T-helper 2 cell treated with Interferon-gamma antibody and Interleukin-4, amounts not matched to agents 5 μg/mL and 100 μg/mL, for 36 hours (primary cell): ENCODE results near the gene TRIM14.
"Not testable (repeated sequence)": the region's sequence is repeated elsewhere in the genome, so short reads cannot be mapped to it uniquely, and the experiment has no call there.

Source experiments
- DNase-seq: peaks from one replicate; pipeline ENCODE4 v3.0.0; 2021; ENCODE audit warnings: low spot score
- H3K27ac Mint-ChIP-seq: one replicate; pipeline ENCODE4 v1.8.0; 2021; ENCODE audit warnings: mild to moderate bottlenecking, mixed read lengths
- H3K27me3 Mint-ChIP-seq: one replicate; pipeline ENCODE4 v1.8.0; 2021; ENCODE audit warnings: low read depth, mixed read lengths
- H3K36me3 Mint-ChIP-seq: one replicate; pipeline ENCODE4 v1.8.0; 2021; ENCODE audit warnings: low read depth, mixed read lengths
- H3K4me1 Mint-ChIP-seq: one replicate; pipeline ENCODE4 v1.8.0; 2021; ENCODE audit warnings: low read depth, mixed read lengths
- H3K4me3 Mint-ChIP-seq: one replicate; pipeline ENCODE4 v1.8.0; 2022; ENCODE audit warnings: mild to moderate bottlenecking, moderate library complexity, mixed read lengths
- H3K9me3 Mint-ChIP-seq: one replicate; pipeline ENCODE4 v1.8.0; 2021; ENCODE audit warnings: mixed read lengths

TRIM14 gene

DNA sequence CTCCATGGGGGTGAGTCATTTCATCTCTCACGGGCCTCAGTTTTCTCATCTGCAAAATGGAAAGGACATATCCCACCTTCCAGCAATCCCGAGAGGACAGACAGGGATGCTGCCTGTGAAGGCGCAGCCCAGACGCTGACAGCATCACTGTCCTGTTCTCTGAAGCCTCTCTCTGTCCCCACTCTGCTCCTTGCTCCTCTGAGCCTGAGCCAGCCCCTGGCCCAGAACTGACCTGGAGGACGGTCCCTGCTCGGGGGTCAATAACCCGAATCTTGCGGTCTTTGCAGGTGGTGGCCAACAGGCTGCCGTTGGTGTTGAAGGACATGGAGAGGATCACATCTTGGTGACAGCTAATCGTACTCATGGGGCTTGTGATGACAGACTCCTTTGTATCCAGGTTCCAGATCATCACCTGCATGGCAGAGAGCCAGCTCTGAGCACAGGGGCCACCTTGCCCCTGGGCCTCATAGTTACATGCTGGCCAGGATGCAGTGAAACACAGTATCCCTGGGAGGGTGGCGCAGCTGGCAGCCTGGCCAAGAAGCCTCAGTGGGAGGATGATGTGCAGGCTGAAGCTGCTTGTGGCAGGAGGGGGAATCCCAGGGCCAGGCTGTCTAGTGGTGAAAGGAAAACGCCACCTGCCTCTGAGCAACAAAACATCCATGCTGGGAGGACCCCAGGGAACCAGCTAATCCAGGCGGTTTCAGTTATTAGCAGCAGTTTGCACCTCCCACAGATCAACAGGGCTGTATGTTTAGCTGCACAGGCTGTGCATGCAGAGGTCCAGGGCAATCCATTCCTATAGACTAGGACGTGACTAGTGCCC is 14.0 kb upstream of the TRIM14 start:
- H3K27ac Mint-ChIP-seq, result peak overlapping the region; percentile 17
- no peak overlapping the region for H3K4me3 Mint-ChIP-seq
- H3K9me3 Mint-ChIP-seq, result no peaks in the 10 kb centered on the region
- H3K27me3 Mint-ChIP-seq, result no peaks in the 10 kb centered on the region
- no peak for DNase-seq
- no peaks in the 10 kb centered on the region for H3K36me3 Mint-ChIP-seq
- H3K4me1 Mint-ChIP-seq, result peaks cover 7% of the 10 kb centered on the region

DNA sequence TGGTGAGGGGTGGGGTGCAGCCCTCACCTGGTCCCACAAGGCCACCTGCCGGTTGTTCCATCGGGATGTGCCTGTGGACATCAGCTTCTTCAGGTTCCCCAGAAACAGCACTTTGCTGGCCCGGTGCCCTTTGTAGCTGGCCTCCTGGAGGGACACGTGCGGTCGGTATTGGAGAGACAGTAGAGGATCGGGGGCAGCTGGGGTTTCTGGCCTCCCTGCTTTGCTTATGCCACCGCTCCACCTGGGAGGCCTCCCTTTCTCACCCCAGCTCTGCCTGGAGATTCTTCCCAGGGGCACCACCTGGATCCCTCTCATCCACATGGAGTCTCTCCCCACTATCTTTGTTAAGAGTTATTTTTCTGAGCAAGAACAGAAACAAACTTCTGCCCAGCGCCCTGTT is 13.1 kb upstream of the TRIM14 start:
- DNase-seq, result no peak
- Mint-ChIP-seq H3K36me3 (no peaks in the 10 kb centered on the region), H3K27ac (no peak overlapping the region), H3K4me1 (peaks cover 7% of the 10 kb centered on the region), H3K4me3 (no peak overlapping the region), H3K9me3 (no peaks in the 10 kb centered on the region), H3K27me3 (no peaks in the 10 kb centered on the region)

DNA sequence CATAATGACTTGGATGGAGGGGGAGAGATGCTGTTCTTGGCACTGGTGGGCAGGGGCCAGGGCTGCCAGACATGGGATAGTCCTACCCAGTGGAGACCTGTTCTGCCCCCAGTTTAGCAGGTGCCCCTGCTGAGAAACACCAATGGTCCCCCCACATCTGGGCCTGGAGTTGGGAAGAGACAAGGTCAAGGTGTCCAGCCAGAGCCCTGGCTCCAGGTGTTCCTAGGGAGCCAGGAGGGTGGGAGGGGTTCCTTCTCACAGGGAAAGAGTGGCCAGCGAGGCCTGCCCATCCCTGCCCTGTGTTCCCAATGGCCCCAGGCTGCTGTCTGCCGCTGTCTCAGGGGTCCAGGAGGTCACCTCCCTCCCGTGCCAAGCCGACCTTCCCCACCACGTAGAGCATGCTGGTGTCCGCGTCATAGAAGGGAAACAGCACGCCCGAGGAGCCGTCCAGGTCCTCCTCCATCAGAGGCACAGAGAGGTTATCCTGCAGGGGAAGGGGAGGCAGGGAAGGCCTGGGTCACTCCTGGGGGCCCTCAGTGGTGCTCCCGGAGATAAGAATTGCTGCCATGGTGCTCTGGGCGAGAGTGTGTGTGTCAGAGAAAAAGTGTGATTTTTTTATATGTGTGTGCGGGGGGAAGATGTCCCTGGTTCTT is 11.7 kb upstream of the TRIM14 start:
- Mint-ChIP-seq H3K9me3 (no peaks in the 10 kb centered on the region), H3K4me3 (no peak overlapping the region), H3K4me1 (peaks cover 7% of the 10 kb centered on the region), H3K27me3 (no peaks in the 10 kb centered on the region), H3K27ac (no peak overlapping the region), H3K36me3 (no peaks in the 10 kb centered on the region)
- no peak for DNase-seq

DNA sequence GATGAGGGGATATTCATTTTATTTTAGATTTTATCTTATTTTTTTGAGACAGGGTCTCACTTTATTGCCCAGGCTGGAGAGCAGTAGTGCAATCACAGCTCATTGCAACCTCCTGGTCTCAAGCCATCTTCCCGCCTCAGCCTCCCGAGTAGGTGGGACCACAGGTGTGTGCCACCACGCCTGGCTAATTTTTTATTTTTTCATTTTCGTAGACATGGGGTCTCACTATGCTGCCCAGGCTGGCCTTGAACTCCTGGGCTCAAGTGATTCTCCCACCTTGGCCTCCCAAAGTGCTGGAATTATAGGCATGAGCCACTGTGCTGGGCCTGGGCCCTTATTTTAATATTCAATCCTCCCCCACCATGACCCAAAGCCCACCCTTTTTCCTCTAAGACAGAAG is 11.0 kb upstream of the TRIM14 start:
- not testable (repeated sequence) for H3K36me3 Mint-ChIP-seq, H3K27me3 Mint-ChIP-seq, H3K4me1 Mint-ChIP-seq, H3K4me3 Mint-ChIP-seq, H3K9me3 Mint-ChIP-seq, DNase-seq, H3K27ac Mint-ChIP-seq

DNA sequence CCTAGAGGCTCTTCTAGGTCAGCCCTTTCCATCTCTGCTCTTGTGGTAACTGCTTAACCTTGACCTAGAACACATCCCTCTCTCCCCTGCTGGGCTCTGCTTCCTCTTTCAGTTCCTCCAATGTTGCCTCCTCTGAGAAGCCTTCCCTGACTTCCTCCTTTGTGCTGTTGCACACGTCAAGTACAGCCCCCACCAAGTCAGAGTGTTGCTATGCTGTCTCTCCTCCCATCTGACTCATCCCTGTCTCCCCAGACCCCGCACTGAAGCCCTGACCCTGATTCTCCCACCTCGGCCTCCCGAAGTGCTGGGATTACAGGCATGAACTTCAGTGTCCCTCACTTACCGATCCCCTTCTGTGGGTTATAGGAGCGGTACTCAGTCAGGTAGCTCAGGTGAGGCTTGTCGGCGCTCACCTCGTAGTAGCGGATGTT is 10.4 kb upstream of the TRIM14 start:
- H3K27ac Mint-ChIP-seq, result peak overlapping the region; percentile 53
- no peak overlapping the region for H3K4me3 Mint-ChIP-seq
- H3K9me3 Mint-ChIP-seq, result no peaks in the 10 kb centered on the region
- H3K27me3 Mint-ChIP-seq, result no peaks in the 10 kb centered on the region
- H3K36me3 Mint-ChIP-seq, result no peaks in the 10 kb centered on the region
- peaks cover 7% of the 10 kb centered on the region for H3K4me1 Mint-ChIP-seq
- DNase-seq, result no peak

DNA sequence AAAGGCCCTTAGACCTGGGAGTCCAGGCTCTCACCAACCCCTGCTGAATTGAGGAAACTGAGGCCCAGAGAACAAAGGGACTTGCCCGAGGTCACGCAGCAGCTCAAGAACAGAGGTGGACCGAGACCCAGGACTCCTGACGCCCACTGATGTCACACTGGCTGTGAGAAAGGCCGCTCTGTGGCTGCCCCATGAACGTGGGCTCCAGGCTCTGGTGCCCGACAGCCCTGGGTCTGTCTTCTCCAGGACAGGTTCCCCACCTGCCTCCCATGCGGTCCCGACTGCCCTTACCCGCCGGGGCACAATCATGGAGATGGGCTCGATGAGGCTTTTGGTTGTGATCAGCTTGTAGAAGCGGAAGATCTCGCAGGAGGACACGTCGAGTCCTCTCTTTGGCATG is 9.3 kb upstream of the TRIM14 start:
- H3K4me3 Mint-ChIP-seq, result no peak overlapping the region
- no peak overlapping the region for H3K27ac Mint-ChIP-seq
- no peak for DNase-seq
- no peaks in the 10 kb centered on the region for H3K36me3 Mint-ChIP-seq
- H3K9me3 Mint-ChIP-seq, result no peaks in the 10 kb centered on the region
- H3K27me3 Mint-ChIP-seq, result no peaks in the 10 kb centered on the region
- peaks cover 7% of the 10 kb centered on the region for H3K4me1 Mint-ChIP-seq

DNA sequence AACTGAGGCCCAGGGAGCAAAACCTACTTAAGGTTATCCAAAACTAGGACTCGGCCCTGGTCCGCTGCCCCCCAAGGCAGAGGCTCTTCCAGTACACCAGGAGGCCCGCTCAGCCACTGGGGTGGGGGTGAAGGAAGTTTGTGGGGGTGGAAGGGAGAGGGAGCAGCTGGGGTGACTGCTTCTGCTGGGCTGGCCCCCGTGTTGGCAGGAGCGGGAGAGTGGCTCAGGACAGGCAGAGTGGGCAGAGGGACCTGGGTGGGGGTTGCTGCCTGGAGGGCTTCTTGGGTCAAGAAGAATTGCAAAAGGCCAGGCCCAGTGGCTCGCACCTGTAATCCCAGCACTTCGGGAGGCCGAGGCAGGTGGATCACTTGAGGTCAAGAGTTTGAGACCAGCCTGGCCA is 8.2 kb upstream of the TRIM14 start:
- DNase-seq, result no peak
- Mint-ChIP-seq H3K36me3 (no peaks in the 10 kb centered on the region), H3K27me3 (no peaks in the 10 kb centered on the region), H3K4me3 (no peak overlapping the region), H3K27ac (no peak overlapping the region), H3K4me1 (peaks cover 9% of the 10 kb centered on the region), H3K9me3 (no peaks in the 10 kb centered on the region)

DNA sequence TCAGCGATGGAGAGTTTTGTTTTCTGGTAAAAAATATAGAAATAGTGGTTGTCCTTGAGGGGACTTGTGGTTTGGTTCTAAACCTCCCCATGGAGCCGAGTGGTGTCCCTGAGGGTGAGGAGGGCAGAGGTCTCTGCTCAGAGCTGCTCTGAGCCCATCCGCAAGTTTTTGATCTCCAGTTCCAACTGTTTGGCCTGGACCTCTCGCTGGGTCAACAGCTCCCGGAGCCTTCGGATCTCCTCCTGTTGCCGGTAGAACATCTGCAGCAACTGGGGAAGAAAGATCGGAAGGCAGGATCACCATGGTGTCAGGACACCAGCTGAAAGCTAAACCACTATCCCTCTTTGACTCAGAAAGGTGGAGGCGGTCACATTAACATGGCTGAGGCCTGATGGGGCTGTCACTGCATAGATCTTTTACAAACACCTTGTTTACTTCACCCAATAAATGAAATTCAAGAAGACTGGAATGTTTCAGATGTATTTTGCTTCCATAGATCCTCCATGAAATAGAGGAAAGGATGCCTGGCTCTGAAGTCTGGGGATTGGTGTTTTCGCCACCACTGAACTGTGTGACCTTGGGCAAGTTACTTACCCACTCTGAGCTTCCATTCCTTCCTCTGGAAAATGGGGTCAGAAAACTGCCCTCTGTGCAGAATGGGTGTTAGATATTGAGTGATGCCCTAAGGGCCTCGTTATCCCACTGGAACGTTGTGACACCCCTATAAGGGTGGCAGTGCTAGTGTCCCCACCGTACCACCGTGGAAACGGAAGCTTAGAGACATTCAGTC is 5.8 kb upstream of the TRIM14 start:
- no peak overlapping the region for H3K27ac Mint-ChIP-seq
- DNase-seq, result no peak
- H3K4me3 Mint-ChIP-seq, result no peak overlapping the region
- no peaks in the 10 kb centered on the region for H3K9me3 Mint-ChIP-seq
- peaks cover 30% of the 10 kb centered on the region for H3K4me1 Mint-ChIP-seq
- no peaks in the 10 kb centered on the region for H3K36me3 Mint-ChIP-seq
- H3K27me3 Mint-ChIP-seq, result no peaks in the 10 kb centered on the region

DNA sequence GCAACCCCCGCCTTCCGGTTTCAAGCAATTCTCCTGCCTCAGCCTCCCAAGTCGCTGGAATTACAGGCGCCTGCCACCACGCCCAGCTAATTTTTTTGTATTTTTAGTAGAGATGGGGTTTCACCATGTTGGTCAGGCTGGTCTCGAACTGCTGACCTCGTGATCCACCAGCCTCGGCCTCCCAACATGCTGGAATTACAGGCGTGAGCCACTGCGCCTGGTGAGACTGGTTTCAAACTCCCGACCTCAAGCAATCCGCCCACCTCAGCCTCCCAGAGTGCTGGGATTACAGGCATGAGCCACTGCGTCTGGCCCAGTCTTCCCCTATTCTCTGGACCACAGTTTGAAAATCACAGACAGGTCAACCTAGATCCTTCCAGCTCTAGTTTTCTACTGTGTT is 5.1 kb upstream of the TRIM14 start:
- H3K36me3 Mint-ChIP-seq, DNase-seq, H3K4me3 Mint-ChIP-seq, H3K9me3 Mint-ChIP-seq, H3K27ac Mint-ChIP-seq, H3K27me3 Mint-ChIP-seq: not testable (repeated sequence)
- peaks cover 28% of the 10 kb centered on the region for H3K4me1 Mint-ChIP-seq

DNA sequence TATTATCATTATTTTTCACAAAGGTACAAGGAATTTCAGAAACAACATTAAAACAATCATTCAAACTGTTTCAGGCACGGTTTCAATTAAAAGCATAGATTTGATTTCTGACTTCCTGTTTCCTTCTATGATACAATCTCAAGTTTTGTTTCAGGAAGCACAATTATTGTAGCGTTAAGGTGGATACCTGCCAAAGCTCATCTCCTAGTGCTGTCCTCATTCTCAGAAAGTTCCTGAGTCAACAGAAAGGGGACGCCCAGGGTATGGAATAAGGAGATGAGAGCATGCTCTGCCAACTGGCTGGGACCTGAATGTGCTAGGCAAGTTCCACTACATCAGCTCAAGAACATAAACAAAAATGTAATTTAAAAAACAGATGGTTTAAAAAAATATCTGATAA is 2.0 kb upstream of the TRIM14 start:
- H3K4me1 Mint-ChIP-seq, result peaks cover 39% of the 10 kb centered on the region
- peak overlapping the region; percentile 89 for H3K4me3 Mint-ChIP-seq
- no peaks in the 10 kb centered on the region for H3K9me3 Mint-ChIP-seq
- H3K27ac Mint-ChIP-seq, result peak overlapping the region; percentile 84
- no peak for DNase-seq
- no peaks in the 10 kb centered on the region for H3K27me3 Mint-ChIP-seq
- peaks cover 14% of the 10 kb centered on the region for H3K36me3 Mint-ChIP-seq

DNA sequence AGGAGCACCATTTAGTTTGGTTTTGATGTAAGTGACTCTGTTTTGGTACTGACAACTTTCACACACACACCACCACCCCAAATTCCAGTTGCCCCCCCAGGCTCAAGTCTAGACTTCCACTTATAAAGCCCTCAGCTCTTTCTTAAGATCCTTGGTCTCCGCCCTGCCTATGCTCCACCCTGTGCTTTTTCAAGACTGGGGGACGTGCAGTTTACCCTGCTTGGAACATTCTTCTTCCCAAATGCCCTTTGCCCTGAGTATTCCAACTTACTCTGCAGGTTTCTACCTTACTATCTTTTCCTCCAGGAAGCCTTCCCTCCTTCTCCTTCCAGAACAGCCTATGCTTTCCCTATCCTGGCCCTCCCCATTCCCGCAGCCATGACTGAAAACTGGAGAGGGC is 1.5 kb upstream of the TRIM14 start:
- peak overlapping the region; percentile 89 for H3K4me3 Mint-ChIP-seq
- no peak for DNase-seq
- H3K27ac Mint-ChIP-seq, result peak overlapping the region; percentile 84
- H3K27me3 Mint-ChIP-seq, result no peaks in the 10 kb centered on the region
- H3K9me3 Mint-ChIP-seq, result no peaks in the 10 kb centered on the region
- peaks cover 18% of the 10 kb centered on the region for H3K36me3 Mint-ChIP-seq
- peaks cover 39% of the 10 kb centered on the region for H3K4me1 Mint-ChIP-seq

DNA sequence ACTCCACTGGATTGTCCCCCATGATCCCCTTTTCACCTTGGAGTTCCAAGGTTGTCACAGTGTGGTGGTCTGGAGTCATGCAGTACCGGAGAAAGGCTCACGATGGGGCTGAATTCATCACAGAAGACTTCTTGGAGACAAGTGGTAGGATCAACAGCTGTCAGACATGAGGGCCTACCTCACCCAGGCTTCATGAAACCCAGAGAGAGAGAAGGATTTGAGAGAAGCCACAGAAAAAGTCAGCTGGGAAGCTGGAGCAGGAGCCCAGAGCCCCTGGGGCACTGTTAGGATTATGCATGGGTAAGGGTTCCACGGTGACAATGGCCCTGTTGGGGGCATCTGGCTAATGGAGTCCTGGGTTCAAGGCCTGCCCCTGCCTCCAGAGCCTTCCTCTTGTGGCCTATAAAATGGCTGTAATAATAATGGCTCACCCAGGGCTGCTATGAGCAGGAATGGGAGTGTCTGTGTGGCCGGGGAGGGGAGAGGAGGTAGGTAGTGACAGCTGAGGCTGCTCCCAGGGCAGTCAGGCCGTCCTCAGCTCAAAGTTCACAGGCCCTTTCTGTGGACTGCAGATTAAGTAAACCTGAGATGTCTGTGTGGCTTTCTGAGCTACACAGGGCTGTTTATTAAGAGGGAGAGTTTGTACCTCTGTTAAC is 910 bp downstream of the TRIM14 start:
- DNase-seq, result peak; percentile 42
- Mint-ChIP-seq H3K27ac (peak overlapping the region; percentile 95), H3K4me1 (peaks cover 45% of the 10 kb centered on the region), H3K27me3 (no peaks in the 10 kb centered on the region), H3K9me3 (no peaks in the 10 kb centered on the region), H3K36me3 (peaks cover 25% of the 10 kb centered on the region), H3K4me3 (peak overlapping the region; percentile 89)

DNA sequence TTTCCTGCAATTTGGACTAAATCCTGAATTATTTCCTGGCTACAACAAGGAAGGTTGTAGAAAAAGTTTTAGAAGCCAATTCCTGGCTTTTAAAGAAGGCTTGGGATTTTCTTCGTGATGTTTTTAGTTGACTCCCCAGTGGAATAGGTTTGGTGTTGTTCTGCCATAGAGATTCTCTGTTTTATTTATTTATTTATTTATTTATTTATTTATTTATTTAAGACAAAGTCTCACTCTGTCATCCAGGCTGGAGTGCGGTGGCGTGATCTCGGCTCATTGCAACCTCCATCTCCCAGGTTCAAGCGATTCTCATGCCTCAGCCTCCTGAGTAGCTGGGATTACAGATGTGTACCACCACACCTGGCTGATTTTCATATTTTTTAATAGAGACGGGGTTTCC is 1.9 kb downstream of the TRIM14 start:
- Mint-ChIP-seq H3K36me3 (peaks cover 27% of the 10 kb centered on the region), H3K4me3 (peak overlapping the region; percentile 18), H3K4me1 (peaks cover 45% of the 10 kb centered on the region), H3K27ac (peak overlapping the region; percentile 95)
- not testable (repeated sequence) for H3K9me3 Mint-ChIP-seq, H3K27me3 Mint-ChIP-seq, DNase-seq

DNA sequence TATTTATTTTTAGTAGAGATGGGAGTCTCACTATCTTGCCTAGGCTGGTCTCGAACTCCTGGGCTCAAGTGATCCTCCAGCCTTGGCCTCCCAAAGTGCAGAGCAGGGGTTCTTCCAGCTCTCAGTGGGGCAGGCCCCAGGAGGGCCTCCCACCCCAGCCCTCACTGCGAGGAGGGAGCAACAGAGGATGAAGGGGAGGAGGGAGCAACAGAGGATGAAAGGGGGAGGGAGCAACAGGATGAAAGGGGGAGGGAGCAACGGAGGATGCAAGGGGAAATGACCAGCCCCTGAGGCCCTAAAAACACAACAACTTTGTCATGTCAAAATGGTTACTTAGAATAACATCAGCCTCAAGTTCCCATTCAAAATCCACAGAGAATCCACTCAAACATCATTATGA is 10.0 kb downstream of the TRIM14 start:
- H3K36me3 Mint-ChIP-seq, result peaks cover 72% of the 10 kb centered on the region
- peaks cover 67% of the 10 kb centered on the region for H3K4me1 Mint-ChIP-seq
- no peaks in the 10 kb centered on the region for H3K27me3 Mint-ChIP-seq
- H3K9me3 Mint-ChIP-seq, result no peaks in the 10 kb centered on the region
- H3K4me3 Mint-ChIP-seq, result peak overlapping the region; percentile 69
- peak overlapping the region; percentile 92 for H3K27ac Mint-ChIP-seq
- DNase-seq, result no peak
